ENCODE measurements around the gene CSTF2T. TPM values are rescaled to one million over a fixed set of nuclear protein-coding genes. Genes with fewer than 3 reads are reported as not detected.

Gene CSTF2T
- total RNA-seq, 1 experiment from 2014 or later: 42.1 TPM

DNA sequence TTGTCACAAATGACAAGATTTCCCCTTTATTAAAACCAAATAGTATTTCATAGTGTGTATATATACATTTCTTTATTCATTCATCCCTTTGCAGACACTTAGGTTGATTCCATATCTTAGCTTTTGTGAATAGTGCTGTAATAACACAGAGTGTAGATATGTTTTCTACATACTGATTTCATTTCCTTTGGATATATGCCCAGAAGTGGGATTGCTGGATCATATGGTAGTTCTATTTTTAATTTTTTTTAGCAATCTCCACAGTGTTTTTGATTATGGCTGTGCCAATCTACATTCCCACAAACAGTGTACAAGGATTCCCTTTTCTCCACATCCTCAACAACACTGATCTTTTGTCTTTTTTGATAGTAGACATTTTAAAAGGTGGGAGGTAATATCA, 46.4 kb downstream of the CSTF2T start:
- Mint-ChIP-seq H3K9me3 (no peaks in the 10 kb centered on the region; a peak in 1 of 5 replicates), H3K36me3 (ENCODE audit: insufficient read depth in 1 of 3, low read depth in 3 of 3) (no peaks in the 10 kb centered on the region), H3K27ac (no peak overlapping the region), H3K4me1 (peaks cover 4 to 7% of the 10 kb centered on the region in 2 experiments), H3K27me3 (ENCODE audit: low read depth) (no peaks in the 10 kb centered on the region), H3K4me3 (no peak overlapping the region)
- Histone ChIP-seq H4K5ac (ENCODE audit: insufficient read length, low read depth, low read length) (no peak overlapping the region), H2BK15ac (ENCODE audit: low read depth, low read length) (no peak overlapping the region), H3K23me2 (ENCODE audit: insufficient read length, low read depth, low read length, poor library complexity, severe bottlenecking) (no peaks in the 10 kb centered on the region), H3K27ac (ENCODE audit: insufficient read length, low read depth, low read length) (no peak overlapping the region), H3K9me3 (ENCODE audit: control insufficient read depth, low read depth, low read length) (no peaks in the 10 kb centered on the region), H3K18ac (ENCODE audit: insufficient read length, low read depth, low read length) (no peak overlapping the region), H3K9ac (ENCODE audit: extremely low read depth, insufficient read length, low read length) (no peak overlapping the region), H3K4me1 (ENCODE audit: insufficient read depth, low read length) (peaks cover 2% of the 10 kb centered on the region; the same call in 1 of the 2 replicates), H3K23ac (ENCODE audit: insufficient read length, low read depth, low read length) (no peak overlapping the region), H3K4me2 (ENCODE audit: insufficient read depth, insufficient read length, low read length) (no peak overlapping the region), H2BK5ac (ENCODE audit: insufficient read length, low read length) (no peak overlapping the region), H4K8ac (replicated peaks; ENCODE audit: insufficient read length, low read depth, low read length) (no peak overlapping the region), H2AK5ac (ENCODE audit: insufficient read length, low read length) (no peak overlapping the region), H3K4ac (ENCODE audit: low read depth, low read length) (no peak overlapping the region), H4K91ac (ENCODE audit: insufficient read length, low read depth, low read length) (no peak overlapping the region), H3K79me2 (ENCODE audit: insufficient read depth, low read length) (no peaks in the 10 kb centered on the region), H2AFZ (ENCODE audit: low read length) (no peak overlapping the region), H3K79me1 (ENCODE audit: insufficient read depth, low read depth, low read length, poor library complexity, severe bottlenecking) (no peaks in the 10 kb centered on the region), H3K56ac (ENCODE audit: insufficient read length, low read depth, low read length) (no peak overlapping the region), H3K14ac (ENCODE audit: insufficient read depth, low read length) (no peak overlapping the region), H4K20me1 (ENCODE audit: control insufficient read depth, insufficient read depth, insufficient read length) (no peaks in the 10 kb centered on the region), H2BK20ac (ENCODE audit: low read depth, low read length, poor library complexity, severe bottlenecking) (no peak overlapping the region), H3K27me3 (ENCODE audit: insufficient read depth, low read length) (no peaks in the 10 kb centered on the region), H2BK120ac (ENCODE audit: low read depth, low read length, poor library complexity, severe bottlenecking) (no peak overlapping the region), H3T11ph (ENCODE audit: low read length) (no peak overlapping the region), H2BK12ac (ENCODE audit: insufficient read length, low read depth, low read length) (no peak overlapping the region)
- no peak for DNase-seq
- TF ChIP-seq CTCF (conservative IDR thresholded peaks at IDR 0.05): no peak
